ENCODE data around the gene MAP3K12.
"Not testable (repeated sequence)": the region's sequence is repeated elsewhere in the genome, so short reads cannot be mapped to it uniquely, and the experiment has no call there.

Gene MAP3K12

GRCh38 chr12:53492188-53492587 is 7.1 kb downstream of the MAP3K12 start:
- no peak for DNase-seq

DNA sequence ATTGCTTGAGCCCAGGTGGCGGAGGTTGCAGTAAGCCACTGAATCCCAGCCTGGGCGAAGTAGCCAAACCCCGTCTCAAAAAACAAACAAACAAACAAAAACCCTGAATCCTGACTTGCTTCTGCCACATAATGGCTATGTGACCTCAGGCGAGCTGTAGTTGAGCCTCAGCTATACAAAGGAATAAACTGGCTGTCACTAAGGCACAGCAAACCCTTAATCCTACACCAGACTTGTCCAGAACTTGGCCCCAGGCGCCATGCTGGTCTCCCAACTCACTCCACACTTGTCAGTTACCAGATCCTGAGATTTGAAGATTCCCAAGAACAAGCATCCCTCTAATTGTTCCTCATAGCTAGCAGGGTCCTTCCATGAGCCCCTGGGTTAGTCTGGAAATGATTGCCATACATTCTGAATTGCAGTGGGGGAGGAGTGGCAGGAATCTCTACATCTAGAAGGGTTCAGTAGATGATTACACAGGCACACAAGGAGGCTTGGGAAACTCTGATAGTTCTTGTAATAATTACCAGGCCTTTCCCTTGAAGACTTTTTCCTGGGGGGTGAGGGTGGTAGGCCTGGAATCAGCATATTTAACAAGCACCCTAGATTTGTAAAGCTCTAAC is 9.9 kb downstream of the MAP3K12 start:
- DNase-seq, result no peak

DNA sequence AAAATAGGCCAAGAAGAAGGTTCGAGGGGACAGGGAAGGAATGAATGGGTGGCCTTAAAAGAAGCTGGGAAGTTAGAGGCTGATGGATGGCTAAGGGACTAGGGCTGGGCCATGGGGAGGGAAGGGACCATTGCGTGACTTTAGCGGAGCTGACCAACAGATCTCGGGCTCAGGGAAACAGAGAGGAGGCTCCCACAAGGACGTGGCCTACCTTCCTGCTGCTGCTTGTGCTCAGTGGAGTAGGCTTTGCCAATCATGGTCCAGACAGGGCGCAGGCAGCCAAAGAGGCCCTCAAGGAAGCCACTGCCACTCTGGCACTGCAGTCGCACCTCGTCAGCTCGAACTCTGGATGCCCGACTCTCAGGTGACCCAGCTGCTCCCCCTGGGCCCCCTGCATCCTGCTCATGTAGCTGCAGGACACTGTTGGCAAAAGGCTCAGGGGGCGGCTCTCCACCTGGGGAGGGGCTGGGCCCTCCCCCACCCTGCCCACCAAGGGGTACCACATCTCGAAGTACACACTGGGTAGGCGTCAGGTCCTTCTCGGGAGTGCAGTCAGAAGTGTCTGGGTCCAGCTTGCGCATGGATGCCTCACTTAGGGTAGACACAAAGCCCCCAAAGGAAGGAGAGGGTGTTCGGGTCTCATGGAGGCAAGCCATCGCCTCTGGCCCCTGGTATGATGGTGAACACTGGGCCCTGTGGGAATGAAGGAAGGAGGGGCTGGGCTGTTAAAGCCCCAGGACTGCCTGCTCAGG is 12.3 kb downstream of the MAP3K12 start:
- no peak for DNase-seq

GRCh38 chr12:53485955-53486735 is 13.1 kb downstream of the MAP3K12 start:
- no peak for DNase-seq

GRCh38 chr12:53484686-53485575 is 14.3 kb downstream of the MAP3K12 start:
- no peak for DNase-seq

GRCh38 chr12:53483979-53484377 is 15.3 kb downstream of the MAP3K12 start:
- no peak for DNase-seq

DNA sequence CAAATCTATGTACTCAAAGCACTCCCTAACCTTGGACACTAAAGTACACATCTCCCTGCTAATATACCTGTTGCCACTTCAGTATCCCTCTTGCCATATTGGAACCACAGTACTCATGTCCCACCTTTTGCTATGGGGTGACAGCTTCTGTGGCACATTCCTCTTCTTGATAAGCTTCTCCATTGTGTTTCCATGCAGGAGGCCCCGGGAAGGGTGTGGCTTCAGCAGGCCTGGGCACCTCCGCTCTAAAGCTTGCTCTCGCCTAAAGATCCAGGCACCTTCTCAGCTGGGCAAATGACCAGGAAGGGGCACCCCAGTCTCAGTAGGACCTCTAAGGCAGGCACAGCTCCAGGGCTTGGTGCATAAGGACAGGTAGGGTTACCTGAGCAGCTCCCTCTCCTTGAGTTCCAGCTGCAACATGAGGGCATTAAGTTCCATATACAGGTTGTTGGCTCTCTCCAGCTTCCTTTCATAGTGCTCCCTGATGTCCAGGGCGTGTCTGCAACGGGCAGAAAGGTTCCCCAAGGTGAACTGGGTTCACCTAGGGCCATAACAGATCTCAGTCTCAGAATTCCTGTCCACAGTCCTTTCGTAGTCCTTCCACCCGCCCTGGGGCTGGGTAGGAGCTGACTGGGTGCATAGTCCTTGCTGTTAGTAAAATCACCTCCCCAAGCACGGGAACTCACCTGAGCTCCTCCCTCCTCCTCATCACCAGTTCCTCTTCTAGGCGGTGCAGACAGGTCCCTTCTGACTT is 15.9 kb downstream of the MAP3K12 start:
- DNase-seq, result no peak

GRCh38 chr12:53482626-53483168 is 16.6 kb downstream of the MAP3K12 start:
- no peak for DNase-seq

GRCh38 chr12:53481939-53482586 is 17.2 kb downstream of the MAP3K12 start:
- no peak for DNase-seq

- not testable (repeated sequence) for DNase-seq
These were observed 17.8 kb downstream of the MAP3K12 start for GRCh38 chr12:53481458-53481857.

DNA sequence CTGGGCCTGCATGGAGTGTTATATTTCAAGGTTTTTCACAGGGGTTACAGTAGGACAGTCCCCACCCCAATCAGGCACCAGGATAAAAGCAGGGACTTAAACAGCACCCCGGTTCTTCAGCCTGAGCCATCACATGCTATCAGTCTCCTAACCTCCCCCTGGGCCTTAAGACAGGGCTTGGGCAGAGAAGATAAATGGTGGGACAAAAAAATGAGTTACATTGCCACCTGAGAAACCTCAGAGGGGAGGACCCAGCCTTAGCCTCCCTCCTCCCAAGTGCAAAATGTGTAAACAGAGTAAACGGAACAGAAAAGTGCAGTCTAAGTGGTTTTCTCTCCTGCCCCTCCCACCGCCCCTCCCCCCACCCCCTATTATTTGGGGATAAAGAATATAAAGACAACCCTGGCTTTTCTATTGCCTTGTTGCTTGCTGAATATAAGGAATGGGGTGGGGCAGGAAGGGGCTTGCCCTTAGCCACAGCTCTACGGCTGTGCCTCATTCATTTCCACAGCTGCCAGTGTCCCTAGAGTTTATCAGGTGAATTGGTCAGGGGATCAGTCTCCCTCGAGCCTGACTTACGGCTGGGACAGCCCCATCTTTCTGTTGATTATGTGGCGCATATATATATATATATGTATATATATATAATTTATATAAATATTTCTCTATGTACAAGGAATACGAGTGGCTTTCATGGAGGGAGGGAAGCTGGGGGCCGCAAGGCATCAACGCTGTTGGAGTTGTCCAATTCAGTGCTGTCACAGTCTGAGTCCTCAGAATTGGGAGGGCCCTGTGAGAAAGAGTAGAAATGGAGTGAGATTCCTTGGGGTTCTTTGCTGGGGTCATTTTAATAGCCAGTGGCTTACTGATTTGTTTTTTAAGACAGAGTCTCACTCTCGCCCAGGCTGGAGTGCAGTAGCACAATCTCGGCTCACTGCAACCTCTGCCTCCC is 18.5 kb downstream of the MAP3K12 start:
- DNase-seq, result no peak

DNA sequence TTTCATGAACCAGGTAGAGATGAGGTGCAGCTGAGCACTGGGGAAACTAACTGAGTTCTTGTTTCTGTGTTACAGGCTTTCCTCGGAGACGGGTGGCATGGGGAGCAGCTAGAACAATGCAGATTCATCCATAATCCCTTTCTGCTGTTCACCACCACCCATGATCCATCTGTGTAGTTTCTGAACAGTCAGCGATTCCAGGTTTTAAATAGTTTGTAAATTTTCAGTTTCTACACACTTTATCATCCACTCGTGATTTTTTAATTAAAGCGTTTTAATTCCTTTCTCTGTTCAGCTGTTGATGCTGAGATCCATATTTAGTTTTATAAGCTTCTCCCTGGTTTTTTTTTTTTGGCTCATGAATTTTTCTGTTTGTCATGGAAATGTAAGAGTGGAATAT is 19.9 kb downstream of the MAP3K12 start:
- DNase-seq, result no peak

GRCh38 chr12:53478865-53479264 is 20.4 kb downstream of the MAP3K12 start:
- DNase-seq, result no peak

- no peak for DNase-seq
These were observed 22.5 kb downstream of the MAP3K12 start for GRCh38 chr12:53476769-53477209.

GRCh38 chr12:53474819-53475218 is 24.4 kb downstream of the MAP3K12 start:
- DNase-seq, result no peak

GRCh38 chr12:53474077-53474476 is 25.2 kb downstream of the MAP3K12 start:
- DNase-seq, result no peak

GRCh38 chr12:53472056-53472582 is 27.1 kb downstream of the MAP3K12 start:
- no peak for DNase-seq

DNA sequence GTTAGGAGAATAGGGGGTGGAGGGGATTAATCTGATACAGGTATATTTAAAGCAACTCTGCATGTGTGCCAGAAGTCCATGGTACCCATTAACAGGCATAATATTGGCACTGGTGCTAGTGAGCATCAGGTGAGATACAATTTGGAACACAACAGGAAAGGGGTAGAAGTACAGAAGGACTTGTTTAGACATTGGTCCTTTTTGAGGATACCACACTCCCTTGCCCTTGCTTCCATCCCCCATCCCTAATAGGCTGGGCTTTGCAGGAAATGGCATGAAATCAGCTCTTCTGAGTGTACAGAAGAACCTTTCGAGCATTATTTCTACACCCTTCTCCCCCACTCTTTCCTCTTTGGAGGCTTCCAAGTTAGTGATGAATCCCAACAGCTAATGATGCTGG is 31.0 kb downstream of the MAP3K12 start:
- DNase-seq, result no peak

GRCh38 chr12:53467880-53468279 is 31.4 kb downstream of the MAP3K12 start:
- DNase-seq, result no peak

- no peak for DNase-seq
These were observed 32.2 kb downstream of the MAP3K12 start for GRCh38 chr12:53467082-53467481.

All from CD4-positive, alpha-beta T cell treated with Interleukin-17A for 4 hours (primary cell).